Measurements from ENCODE around the gene NIPAL4.
"Not testable (repeated sequence)": the region's sequence is repeated elsewhere in the genome, so short reads cannot be mapped to it uniquely, and the experiment has no call there.

NIPAL4 gene
- 0 to 2.7 (median 0) reads per million in 4 experiments for total RNA-seq

DNA sequence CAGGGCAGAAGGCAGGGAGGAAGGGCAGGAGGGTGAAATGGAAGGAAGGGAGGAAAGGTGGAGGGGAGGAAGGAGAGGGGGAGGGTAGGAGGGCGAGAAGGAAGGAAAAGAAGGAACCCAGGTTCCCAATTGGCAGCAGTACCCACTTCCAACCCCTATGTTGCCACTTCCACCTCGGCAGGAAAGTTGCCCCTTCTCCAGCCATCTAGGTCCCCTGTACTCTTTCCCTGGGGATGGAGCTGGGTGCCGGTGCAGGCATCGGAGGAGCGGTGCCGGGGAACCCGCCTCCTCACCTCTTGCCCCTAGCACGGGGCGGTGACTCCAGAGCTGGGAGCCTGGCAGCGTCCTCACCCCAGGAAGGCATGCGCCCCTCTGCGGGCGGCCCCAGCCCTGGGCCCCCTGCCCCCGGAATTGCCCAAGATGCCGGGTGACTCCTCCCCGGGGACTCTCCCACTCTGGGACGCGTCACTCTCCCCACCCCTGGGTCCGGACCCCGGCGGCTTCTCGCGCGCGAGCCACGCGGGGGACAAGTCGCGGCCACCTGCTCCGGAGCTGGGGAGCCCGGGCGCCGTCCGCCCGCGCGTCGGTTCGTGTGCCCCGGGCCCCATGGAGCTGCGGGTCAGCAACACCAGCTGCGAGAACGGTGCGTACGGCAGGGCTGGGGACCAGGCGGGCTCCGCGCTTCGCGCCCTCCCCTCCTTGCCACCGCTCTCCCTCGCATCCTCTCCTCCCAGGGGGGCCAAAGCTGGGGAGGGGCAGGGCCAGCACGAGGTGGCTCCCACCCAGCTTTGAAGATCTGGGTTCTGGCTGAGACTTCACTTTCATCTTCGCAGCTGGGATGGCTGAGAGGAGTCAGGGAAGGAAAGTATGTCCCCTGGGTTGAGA lies at the start of gene NIPAL4:
TSS of gene NIPAL4 (plus strand) at position 499 of the 885 bp plus-strand sequence. CDS start at position 607, 108 bp downstream.
- no peak for DNase-seq

DNA sequence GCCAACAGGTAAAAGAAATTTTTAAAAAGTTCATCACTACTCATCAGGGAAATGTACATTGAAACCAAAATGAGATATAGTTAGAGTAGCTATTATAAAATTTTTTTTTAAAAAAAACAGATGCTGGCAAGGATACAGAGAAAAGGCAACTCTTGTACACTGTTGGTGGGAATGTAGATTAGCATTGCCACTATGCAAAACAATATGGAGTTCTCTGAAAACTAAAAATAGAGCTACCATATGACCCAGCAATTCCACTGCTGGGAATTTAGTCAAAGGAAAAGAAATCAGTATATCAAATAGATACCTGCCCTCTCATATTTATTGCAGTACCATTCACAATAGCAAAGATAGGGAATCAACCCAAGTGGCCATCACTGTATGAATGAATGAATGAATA lies 44.2 kb upstream of the NIPAL4 start:
- no peak for DNase-seq

DNA sequence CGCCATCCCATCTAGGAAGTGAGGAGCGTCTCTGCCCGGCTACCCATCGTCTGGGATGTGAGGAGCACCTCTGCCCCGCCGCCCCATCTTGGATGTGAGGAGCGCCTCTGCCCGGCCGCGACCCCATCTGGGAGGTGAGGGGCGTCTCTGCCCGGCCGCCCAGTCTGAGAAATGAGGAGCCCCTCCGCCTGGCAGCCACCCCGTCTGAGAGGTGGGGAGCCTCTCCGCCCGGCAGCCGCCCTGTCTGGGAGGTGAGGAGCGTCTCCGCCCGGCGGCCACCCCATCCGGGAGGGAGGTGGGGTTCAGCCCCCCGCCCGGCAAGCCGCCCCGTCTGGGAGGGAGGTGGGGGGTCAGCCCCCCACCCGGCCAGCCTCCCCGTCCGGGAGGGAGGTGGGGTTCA lies 40.5 kb upstream of the NIPAL4 start:
- DNase-seq = not testable (repeated sequence)

DNA sequence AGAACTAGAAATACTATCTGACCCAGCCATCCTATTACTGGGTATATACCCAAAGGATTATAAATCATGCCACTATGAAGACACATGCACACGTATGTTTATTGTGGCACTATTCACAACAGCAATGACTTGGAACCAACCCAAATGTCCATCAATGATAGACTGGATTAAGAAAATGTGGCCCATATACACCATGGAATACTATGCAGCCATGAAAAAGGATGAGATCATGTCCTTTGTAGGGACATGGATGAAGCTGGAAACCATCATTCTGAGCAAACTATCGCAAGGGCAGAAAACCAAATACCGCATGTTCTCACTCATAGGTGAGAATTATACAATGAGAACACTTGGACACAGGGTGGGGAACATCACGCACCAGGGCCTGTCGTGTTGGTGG lies 30.1 kb upstream of the NIPAL4 start:
- not testable (repeated sequence) for DNase-seq

DNA sequence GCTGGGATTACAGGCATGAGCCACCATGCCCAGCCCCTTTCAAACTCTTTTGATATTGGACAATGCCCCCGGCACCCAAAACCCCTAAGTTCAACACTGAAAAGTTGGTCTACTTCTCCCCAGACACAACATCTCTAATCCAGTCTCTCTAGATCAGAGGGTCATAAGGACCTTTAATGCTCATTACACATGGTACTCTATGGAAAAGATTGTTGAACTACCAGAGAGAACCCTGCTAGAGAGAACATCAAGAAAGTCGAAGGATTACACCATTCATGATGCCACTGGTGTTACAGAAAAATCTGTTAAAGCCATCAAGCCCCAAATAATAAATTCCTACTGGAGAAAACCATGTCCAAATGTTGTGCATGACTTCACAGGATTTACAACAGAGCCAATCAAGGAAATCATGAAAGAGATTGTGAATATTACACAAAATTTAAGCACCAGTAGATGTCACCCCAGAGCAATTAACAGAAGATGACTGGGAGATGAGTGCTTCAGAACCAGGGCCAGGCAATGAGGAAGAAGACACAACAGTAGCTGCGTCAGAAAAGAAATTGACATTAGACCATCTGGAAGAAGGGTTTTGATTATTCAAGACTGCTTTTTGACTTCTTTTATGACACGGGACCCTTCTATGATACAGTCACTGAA lies 28.3 kb upstream of the NIPAL4 start:
- no peak for DNase-seq

DNA sequence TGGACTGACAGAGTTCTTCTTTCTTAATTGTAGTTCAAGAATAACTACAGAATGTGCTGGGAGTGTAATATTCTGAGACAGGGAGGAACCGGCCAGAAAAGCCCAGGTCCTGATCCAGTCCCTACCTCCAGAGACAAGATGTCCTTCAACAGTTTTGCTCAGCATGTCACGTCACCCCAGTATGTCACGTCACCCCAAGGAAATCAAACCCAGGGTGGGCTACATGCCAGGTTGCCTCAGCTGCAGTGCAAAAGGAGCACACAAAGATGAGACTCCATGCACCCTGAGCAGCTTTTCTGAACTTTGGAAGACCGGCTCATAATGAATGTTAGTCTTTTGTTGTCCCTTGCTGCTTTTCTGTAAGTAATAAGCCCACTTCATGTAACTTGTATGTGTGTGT lies 25.9 kb upstream of the NIPAL4 start:
- DNase-seq = no peak

DNA sequence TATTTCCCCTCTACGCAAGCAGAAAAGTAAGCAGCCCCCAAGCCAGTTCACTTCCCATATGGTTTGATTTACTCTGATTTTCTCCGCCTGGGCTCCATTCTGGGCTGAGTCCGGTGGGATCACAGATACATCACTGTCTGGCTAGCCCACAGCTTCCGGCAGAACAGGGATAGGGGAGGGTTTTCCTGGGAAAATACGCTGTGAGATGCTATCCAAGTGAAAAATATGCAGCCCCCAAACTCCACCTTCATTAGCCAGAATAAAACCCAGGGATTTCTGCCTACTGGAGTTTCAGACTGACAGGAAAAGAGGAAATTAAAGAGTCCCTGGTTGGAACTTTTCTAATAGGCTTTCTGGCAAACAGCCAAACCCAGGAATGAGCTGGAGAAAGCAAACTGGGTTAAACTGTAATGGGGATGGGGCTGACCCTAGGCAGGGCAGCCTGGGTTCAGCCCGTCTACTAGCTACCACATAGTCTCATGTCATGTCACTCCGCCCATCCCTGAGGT lies 16.9 kb upstream of the NIPAL4 start:
- DNase-seq = no peak

DNA sequence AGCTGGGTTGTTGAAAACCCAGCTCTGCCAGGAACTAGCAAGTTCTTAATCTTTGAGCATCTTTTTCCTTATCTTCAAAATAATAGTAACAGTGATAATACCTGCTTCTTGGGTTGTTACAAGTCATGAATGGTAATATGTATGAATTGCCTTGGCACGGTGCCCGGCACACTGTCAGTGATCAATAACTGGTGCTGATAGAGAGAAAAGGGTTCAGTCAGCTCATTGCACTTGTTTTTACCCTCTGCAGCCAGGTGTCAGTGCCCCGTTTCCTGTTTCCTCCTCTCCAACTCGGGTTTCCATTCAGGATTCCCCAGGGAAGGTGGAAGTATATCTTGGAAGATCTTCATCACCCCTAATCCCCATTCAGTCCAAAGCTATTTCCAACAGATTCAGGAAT lies 15.8 kb upstream of the NIPAL4 start:
- DNase-seq = no peak

DNA sequence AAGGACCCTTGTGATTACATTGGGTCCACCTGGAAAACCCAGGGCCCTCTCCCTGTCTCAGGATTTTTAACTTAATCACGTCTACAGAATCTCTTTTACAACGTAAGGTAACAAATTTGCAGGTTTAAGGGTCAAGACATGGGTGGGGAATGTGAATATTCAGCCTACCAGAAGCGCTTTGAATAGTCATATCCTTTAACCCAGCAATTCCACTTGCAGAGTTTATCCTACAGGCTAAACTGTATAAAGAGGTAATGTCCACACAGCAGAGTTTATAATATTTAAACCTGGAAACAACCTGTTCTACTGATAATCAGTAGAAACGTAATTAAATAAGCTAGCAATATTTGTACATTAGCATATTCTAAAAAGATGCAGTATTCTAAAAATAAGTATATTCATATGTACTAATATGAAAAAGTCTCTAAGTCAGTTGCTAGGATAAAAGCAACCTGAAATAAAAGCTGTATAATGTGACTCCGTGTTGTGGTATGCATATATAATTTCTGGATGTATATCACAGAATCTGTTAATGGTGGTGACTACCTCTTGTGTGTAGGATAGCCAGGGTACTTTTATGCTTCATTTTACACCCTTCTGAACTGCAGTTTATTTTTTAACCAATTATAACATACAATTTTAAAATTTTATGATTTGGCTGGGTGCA lies 14.1 kb upstream of the NIPAL4 start:
- no peak for DNase-seq

DNA sequence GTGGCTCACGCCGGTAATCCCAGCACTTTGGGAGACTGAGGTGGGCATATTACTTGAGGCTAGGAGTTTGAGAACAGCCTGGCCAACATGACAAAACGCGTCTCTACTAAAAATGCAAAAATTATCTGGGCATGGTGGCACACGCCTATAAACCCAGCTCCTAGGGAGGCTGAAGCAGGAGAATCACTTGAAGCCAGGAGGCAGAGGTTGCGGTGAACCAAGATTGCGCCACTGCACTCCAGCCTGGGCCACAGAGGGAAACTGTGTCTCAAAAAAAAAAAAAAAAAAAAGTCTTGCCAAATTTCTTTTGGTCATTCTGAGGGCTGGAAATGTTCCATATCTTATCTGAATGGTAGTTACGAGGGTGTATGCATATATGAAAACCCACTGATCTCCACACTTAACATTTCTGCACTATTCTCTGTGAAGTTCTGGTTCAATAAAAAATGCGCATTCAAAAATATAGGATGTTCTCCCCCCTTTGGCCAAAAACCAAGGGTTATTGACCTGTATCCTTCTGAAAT lies 13.5 kb upstream of the NIPAL4 start:
- DNase-seq = no peak

DNA sequence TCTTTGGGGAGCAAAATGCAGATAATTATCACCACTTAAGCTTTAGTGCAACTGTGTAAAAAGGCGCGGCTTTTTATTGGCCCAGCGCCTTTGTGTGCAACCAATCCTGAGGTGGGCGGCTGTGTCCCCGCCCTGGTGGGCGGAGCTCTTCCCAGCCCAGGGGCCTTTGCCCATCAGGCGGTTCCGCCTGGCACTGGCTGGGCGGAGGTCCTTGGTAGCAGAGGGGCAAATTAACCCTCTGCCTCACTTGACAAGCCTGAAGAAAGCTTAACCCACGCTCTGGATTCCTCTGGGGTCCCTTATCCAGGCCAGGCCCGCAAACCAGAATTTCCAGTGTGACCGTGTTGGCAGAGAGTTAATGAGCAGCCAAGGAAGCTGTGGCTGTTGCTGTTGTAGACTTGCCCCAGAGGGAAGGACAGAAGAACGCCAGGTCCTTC lies 12.8 kb upstream of the NIPAL4 start:
- DNase-seq = no peak

DNA sequence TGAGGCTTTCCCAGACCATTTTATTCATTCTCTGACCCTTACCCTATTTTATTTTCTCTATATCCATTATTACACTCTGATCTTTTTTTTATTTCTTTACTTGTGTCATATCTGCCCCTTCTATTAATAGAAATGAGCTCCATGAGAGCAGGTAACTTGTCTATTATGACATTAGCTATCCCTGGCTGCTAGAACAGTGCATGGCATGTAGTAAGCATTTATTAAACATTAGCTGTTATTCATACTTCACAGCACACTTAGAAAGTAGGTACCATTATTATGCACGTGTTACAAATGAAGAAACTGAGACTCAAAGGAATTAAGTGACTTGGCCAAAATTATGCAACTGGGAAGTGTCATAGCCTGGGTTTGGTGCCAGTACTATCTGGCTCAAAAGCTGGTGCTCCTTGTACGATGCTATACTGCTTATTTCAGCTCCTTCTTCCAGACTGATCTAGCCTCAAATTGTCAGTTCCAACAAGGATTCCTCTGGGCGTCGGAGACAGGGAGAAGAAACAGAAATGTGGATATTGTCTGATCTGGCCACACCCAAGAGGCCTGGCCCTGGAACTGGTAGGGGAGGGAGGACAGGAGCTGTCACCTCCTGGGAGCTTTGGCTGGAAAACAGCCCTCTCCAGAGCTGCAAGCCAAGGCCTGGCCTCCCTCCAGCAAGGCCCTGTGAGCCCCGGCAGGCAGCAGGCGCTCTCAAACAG lies 10.8 kb upstream of the NIPAL4 start:
- DNase-seq = no peak

DNA sequence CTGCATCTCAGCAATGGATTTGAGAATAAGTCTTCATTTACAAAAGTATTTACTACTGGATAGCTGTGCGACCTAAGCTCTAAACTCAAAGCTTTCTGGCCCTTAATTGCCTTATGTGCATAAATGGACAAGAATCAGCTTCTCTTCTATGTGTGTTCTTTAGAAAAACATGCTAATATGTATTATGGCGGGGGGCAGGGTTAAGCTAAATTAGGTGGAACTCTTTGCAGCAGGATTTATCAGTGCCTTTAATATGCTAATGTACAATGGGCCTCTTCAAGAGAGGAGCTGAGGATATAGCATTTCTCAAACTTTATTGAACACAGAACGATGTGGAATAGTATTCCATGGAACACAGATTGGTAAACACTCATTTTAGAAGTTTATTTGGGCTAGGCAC lies 10.0 kb upstream of the NIPAL4 start:
- no peak for DNase-seq

DNA sequence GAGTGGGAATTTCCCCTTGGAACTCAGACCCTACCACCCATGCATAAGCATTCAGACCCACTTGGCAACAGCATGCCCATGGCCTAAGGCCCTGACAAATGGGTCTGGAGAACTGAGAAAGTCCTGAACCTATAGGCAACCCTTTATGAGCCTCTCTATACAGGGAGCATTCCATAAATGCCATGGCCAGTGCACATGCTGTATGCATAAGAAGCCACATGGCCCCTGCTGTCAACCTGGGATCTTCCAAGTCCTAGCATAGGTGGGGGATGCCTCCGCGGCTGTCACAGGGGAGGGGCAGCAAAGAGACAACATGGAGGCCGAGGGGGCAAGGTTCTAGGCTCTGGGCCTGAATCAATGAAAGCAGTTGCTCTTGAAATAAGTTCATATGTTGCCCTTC lies 8.2 kb upstream of the NIPAL4 start:
- no peak for DNase-seq

DNA sequence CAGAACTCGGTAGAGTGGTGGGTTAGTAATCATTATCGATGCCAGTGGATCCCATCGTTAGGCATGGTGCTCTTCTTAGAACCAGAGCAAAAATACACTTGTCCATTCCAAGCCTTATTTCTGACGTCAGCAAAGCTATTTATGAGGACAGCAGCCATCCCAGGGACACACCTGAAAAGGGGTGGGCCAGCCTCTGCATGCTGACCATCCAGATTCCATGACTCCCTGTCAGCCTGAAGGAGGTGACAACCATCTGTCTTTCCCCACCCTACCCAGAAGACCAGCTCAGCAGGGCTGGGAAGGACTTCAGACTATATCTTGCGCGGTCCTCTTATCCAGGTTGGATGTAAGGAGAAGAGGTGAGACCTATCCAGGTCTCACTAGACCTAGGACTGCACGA lies 5.7 kb upstream of the NIPAL4 start:
- DNase-seq = no peak

DNA sequence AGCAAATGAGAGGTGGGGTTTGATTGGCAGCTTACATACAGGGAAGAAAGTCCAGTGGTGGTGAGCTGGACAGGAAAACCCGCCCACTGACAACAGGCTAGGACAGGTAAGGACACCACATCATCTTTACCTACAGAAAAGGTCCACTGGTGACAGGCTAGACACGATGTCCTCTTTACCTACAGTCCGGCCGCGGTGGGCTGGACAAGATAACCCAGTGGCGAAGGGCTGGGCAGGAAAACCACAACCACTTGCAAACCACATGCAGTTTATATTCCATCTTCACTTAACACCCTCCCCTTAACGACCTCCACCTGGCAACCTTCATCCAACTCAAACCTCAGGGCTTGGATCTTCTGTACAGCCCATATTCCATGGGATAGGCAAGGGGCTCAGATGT lies 5.0 kb upstream of the NIPAL4 start:
- DNase-seq = no peak

DNA sequence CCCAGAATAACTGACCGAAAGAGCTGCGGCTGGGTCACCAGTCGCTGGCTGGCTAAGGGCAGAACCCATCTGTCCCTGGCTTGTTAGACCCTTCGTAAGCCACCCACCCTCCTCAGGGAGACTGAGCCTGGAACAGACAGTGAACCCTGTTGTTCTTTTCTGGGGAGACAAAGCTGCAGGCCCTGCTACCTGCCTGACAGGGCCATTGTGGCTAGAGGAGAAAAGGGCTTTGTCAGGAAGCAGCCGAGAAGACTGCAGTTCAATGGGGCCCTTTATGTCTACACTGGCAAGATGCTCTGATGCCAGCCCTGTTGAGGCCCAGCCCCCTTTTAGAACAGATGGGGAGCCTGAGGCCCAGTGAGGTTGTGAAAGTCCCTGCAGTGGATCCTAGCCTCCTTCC lies 3.7 kb upstream of the NIPAL4 start:
- no peak for DNase-seq

DNA sequence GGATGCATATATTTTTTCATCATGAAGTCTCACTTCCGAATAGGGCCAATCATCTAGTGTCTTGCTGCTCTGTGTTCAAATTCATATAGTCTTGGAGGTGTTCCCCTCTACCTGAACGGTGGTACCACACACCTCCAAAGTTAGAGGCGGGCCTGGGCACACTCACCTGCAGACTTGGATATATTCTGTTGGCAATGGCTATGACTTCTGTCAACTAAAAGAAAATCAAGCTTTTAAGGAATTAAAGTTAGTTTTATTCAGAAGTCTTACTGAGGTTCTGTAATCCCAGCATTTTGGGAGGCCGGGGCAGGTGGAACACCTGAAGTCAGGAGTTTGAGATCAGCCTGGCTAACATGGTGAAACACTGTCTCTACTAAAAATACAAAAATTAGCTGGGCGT lies 2.6 kb upstream of the NIPAL4 start:
- DNase-seq = no peak

DNA sequence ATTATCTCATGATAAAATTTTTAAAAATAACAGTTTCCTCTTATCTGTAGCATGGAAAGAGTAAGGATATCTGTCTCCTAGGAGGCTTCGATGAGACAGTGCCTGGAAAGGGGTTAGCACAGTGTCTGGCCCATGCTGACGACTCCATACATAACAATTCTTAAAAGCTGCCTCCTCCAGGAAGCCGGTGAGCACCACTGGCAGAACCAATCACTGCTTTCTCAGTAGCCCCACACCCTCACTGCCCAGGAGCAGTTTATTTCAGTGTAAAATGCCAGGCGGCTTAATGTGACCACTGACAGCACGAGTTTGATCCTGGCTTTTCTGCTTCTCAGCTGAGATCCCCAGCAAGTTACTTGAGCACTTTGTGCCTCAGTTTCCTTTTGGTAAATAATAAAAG lies 1.2 kb upstream of the NIPAL4 start:
- no peak for DNase-seq

DNA sequence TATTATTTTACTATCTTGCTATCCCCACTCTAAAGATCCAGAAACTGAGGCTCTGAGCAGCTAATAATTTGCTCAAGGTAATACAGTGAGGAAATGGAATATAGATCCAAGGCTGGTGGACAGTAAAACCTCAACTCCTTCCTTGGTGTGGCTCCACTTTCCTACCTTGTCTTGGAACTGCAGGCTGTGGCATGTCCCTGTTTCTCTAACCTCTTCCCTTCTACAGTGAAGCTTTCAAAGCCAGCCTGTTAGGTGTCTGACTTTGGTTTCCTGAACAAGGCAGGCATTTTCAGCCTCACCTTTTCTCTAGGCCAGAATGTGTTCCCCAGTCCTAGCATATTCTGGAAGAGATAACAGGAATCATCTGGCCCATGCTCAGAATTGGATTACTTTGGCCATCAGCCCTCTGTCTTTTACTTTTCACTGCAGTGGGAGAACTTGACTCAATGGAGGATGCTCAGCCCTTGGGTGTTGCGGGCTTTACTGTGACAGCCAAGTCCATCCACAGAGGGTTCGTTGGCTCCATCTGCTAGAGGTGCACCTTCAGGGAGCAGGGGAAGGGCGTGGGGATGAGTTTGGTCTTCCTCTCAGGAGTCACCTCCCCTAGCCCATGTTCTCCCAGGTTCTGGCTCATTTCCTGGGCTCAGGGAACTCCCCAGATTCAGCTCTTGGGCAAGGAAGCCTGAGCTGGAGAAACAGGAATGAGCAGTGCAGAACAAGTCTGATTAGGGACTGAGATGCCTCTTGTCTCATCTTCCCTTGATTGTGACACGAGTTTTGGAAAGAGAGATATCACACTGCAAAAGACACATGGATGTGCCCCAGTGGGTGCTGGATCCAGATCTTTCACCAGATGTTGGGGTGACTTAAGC lies 1.1 kb downstream of the NIPAL4 start:
- DNase-seq = no peak

DNA sequence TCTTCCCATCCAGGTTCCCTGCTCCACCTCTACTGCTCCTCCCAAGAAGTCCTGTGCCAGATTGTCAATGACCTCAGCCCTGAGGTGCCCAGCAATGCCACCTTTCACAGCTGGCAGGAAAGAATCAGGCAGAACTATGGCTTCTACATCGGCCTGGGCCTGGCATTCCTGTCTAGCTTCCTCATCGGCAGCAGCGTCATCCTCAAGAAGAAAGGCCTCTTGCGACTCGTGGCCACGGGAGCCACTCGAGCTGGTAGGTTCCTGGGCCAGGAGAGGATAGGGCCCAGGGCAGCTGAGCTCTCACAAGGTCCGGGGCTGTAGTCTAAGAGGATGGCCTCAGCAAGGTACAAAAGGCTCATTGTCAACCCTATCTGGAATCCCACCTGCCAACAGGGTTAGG lies 3.1 kb downstream of the NIPAL4 start:
- no peak for DNase-seq
